Stimulated activated CD4-positive, alpha-beta T cell treated with anti-CD3 and anti-CD28 coated beads, TNF-alpha, amount 100 ng/mL, for 48 hours (primary cell): ENCODE results near the gene TLX2.
"Not testable (repeated sequence)": the region's sequence is repeated elsewhere in the genome, so short reads cannot be mapped to it uniquely, and the experiment has no call there.

Experiments used
- DNase-seq, 3 donors: peaks; one replicate each; pipeline ENCODE4 v3.0.0-alpha.2; 2020; ENCODE audit warnings: low read depth in 3 of 3

TLX2 gene

DNA sequence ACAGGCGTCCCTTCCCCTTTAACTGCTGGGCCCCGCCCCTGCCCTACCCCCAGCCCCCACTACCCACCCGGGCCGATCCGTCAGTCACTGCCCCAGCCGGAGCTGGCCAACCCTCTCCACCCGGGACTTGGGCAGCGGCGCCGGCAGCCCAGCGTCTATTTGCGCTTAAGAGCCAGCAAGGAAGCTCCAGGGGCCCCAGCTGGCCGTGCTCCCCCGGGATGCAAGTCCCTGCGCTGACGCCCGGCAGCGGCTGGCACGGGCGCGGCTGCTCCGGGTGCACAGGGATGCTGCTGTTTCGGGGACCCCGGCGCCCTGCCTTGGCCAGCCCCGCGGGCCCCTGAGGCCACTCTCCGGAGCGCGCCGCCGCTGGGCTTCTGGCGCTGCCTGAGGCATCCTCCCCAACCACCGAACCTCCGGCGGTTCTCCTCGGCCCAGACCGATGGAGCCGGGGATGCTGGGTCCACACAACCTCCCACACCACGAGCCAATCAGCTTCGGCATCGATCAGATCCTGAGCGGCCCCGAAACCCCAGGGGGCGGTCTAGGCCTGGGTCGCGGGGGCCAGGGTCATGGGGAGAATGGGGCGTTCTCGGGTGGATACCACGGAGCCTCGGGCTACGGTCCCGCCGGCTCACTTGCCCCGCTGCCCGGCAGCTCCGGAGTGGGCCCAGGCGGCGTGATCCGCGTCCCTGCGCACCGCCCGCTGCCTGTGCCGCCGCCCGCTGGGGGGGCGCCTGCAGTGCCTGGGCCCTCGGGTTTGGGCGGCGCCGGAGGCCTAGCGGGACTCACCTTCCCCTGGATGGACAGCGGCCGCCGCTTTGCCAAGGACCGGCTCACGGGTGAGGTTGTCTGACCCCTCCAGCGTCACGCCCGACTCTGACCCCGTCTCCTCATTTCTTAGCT, at the start of gene TLX2:
Gene TLX2 (plus strand): TSS at position 83 of the 903 bp plus-strand sequence. CDS start 357 bp downstream, at position 440.
- no peak for DNase-seq

DNA sequence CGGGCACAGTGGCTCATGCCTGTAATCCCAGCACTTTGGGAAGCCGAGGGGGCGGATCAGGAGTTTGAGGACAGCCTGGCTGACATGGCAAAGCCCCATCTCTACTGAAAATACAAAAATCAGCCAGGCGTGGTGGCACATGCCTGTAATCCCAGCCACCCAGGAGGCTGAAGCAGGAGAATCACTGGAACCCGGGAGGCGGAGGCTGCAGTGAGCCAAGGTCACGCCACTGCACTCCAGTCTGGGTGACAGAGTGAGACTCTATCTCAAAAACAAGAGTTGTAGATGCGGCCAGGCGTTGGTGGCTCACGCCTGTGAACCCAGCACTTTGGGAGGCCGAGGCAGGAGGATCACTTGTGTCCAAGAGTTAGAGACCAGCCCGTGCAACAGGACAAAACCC, 43.5 kb upstream of the TLX2 start:
- not testable (repeated sequence) for DNase-seq

DNA sequence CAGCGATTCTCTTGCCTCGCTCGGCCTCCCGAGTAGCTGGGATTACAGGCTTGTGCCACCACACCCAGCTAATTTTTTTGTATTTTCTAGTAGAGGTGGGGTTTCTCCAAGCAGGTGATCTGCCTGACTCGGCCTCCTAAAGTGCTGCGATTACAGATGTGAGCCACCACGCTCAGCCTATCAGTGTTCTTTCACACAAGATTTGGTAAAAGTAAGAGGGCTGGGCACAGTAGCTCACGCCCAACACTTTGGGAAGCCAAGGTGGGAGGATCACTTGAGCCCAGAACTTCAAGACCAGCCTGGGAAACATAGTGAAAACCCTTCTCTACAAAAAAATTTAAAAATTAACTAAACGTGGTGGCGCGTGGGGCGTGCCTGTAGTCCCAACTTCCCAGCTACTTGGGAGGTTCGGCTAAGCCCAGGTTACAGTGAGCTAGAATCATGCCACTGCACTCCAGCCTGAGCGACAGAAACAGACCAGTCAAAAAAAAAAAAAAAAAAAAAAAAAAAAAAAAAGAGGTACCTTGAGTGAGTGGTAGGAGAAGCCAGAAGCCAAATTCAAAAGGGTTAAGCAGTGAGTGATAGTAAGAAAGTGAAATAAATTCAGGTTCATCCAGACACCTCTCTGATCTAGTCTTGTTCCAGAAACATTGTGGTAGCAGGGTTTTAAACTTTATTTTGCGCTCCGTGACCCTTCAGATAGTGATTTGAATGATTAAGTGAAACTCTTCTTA, 42.8 kb upstream of the TLX2 start:
- no peak for DNase-seq

DNA sequence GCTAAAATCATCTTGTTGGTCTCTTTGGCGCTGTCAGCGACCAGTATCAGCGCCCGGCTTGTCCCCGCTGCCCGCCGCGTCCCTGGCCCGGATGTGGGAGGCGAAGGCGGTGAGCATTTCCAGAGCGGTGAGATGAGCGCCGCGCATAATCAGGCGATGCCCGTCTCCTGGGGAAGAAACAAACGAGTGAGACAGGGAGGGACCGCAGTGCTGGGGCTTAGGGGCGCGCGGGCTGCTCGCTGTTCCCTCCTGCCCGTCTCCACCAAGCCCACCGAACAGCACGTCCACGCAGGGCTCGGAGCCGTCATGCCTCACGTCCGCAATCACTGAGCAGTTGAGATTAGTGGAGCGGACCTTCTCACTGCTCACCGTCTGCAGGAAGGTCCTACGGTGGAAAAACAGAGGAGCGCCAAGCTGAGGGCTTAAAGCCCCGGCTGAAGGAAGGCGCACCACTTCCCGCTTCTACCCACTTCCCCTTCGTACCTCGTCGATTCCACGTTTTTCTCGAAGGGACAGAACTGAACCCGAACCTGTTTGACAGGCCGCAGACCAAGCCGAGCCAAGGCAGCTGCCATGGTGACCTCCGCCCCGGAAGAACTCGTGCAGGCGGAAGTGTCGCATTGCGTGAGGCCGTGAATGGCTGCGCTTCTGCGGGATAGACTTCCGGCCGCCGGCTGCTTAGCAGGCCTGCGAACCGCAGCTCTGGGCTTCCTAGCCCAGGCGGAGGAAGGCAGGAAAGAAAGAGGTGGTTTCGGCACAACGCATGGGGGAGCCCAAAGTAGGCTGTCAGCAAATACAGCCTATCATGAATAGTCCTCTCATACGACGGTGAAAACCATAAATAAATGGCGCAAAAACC, 41.9 kb upstream of the TLX2 start, which contains the start of gene MRPL53:
Gene MRPL53 (minus strand): TSS at position 595 of the 859 bp plus-strand sequence. CDS start 20 bp downstream, at position 575.
- DNase-seq, result peak; percentile 90 to 95 (median 94)

DNA sequence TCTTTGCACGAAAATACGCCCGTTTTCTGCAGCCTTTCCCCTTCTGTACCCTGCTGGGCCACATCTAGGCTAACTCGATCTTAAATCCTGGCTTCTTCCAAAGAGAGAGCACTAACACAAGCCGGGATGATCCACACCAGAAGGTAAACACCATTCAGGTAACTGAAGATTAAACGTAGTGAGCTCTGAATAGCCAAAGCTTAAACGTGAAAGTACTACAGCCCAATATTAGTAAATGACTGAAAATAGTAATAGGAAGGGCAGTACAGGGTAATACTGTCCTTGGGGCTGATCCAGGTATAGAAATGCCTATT, 41.3 kb upstream of the TLX2 start:
- no peak for DNase-seq

DNA sequence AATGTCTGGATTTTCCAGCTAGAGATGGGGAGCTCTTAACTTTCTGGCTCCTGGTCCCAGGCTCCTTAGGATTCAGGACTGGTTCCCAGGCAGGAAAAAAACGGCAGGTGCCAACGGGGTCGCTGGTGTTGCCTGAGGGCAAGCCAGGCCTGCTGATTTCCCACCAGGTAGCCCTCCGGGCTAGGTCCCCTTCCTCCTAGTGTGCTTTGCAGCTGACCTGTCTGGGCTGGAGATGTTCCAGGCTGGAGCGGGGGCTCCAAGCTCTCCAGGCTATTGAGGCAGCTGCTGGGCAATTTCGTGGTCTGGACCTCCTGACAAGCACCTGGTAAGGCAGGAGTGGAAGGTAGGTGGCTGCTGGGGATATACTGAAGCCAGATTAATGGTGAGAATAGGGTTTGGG, 39.8 kb upstream of the TLX2 start:
- no peak for DNase-seq

DNA sequence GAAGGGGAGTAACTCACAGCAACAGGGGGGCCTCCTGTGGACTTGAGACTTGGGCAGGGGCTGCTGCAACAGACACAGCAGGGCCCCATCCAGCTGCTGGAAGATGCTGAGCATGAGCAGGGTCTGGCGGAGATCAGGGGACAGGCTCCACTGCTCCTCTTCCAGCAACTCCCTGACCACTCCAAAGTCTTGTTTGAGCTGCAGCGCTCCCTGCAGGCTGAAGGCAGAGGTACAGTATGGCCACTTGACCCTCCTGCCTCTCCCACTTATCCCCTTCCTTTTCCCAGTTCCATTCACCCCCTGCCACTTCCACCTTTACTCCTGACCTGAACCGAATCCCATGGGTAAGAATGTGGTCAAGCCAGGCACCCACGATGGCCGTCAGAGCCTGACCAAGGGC, 39.4 kb upstream of the TLX2 start:
- DNase-seq, result no peak

DNA sequence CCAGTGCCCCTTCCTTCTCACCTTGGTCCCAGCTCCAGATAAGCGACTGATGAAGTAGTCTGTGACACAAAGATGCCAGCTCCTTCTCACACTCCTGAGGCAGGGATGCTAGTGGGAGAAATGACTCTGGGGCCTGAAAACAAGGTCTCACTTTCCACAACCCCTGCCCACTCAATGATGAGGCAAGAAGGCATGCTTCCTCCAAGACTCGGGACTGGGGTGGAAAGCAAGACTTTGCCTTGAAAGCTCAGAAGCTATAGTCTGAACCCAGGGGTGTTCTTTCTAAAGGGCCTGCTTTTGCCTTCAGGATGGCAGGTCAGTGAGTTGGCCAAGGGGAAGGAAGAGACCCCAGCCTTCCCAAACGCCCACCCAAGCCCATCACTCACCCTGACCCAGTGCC, 32.8 kb upstream of the TLX2 start:
- DNase-seq, result no peak

DNA sequence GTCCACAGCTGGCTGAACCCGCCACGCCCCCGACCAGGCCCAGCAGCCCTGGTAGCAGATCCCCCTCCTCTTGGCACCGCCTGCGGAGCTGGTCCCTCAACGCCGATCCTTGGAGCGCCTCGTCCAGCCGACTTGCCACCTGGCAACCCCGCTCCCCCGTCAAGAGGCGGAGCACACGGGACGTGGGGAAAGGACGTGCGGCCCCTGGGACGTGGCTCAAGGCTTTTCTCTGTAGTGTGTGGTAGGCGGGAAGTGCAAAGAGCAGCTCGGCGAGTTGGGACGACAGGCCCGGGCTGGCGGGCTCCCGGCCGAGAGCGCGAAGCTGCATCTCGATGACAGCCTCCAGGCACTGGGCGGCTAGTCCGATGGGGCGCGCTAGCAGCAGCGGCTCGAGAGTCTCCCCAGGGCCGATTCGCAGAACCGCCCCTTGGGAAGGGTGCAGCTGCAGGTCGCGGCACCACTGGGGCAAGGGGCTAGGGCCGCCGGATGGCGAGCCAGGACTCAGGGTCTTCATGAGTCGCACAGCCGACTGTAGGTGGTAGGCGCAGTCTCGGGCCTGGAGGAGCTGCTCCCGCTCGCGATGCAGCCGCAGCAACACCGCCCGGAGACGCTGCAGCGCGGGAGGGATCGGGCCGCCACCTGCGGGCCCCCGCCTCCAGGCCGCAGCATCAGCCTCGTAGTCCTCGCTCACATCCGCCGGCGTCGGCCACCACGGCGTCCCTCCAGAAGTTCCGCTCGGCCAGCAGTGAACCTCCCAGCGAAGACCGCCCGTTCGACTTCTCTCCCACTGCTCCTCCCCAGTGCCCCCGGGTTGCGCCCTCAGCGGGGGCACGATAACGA, 32.1 kb upstream of the TLX2 start:
- no peak for DNase-seq

DNA sequence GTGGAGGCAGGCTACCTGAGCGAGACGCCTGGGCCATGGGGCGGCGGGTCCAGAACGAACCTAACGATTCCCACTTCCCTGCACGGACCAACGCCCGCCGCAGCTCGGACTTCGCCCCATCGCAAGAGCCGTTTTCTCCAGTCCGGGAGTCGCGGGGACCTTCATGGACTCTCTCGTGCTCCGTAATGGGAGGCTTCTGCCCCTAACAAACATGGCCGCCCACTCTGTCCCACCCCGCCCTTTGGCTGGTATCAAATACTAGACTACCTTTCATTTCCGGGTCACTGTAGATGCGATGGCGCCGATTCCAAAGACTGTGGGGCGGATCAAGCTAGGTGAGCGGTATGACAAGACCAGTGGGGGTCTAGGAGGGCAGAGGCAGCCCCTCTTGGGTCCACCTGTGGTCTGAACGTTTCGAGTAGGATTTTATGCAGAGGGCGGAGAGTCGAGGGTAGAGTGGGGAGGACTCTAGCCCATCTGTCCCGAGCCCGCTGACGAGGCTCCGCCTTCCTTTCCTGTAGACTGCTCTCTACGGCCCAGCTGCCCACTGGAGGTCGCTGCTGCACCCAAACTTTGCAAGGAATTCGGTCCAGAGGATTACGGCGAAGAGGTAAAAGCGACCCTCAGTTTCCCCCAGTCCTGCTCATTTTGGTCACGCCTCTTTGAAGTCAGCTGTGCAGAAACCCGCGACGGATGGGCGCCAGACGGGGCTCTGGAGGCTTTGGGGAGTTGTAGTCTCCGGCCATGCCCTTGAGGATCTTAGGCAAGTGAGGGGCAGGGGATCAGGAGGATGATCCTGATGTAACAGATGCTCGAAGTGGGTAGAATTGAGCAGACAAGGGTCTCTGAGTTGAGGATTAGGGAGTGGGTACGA, 31.2 kb upstream of the TLX2 start, which contains the start of the genes CCDC142 and TTC31:
Gene CCDC142 (minus strand): TSS at position 198 of the 874 bp plus-strand sequence. CDS start 161 bp downstream, at position 37.
Gene TTC31 (plus strand): TSS at position 281 of the 874 bp plus-strand sequence. CDS start 15 bp downstream, at position 296.
- peak; percentile 86 to 89 (median 88) for DNase-seq

DNA sequence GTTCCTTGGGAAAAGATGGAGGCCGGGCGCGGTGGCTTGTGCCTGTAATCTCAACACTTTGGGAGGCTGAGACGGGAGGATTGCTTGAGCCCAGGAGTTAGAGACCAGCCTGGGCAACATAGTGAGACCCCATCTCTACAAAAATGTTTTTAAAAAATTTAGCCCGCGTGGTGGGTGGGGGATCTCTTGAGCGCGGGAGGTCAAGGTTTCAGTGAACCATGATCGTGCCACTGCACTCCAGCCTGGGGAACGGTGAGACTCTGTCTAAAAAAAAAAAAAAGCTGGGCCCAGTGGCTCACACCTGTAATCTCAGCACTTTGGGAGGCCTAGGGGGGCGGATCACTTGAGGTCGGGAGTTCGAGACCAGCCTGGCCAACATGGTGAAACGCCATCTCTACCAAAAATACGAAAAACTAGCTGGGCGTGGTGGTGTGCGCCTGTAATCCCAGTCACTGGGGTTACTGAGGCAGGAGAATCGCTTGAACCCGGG, 30.5 kb upstream of the TLX2 start:
- not testable (repeated sequence) for DNase-seq

DNA sequence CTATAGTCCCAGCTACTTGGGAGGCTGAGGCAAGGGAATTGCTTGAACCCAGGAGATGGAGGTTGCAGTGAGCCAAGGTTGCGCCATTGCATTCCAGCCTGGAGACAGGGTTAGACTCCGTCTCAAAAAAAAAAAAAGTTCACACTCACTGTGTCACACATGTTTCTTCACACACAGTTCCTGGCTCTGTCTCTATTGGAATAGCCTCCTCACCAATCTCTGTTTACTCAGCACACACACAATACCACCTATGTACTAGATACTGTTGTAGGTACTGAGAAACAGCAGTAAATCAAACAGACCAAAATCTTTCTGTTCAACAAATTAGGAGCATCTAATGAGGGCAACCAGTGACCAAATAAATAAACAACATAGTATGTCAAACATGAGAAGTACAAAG, 28.1 kb upstream of the TLX2 start:
- DNase-seq, result no peak

DNA sequence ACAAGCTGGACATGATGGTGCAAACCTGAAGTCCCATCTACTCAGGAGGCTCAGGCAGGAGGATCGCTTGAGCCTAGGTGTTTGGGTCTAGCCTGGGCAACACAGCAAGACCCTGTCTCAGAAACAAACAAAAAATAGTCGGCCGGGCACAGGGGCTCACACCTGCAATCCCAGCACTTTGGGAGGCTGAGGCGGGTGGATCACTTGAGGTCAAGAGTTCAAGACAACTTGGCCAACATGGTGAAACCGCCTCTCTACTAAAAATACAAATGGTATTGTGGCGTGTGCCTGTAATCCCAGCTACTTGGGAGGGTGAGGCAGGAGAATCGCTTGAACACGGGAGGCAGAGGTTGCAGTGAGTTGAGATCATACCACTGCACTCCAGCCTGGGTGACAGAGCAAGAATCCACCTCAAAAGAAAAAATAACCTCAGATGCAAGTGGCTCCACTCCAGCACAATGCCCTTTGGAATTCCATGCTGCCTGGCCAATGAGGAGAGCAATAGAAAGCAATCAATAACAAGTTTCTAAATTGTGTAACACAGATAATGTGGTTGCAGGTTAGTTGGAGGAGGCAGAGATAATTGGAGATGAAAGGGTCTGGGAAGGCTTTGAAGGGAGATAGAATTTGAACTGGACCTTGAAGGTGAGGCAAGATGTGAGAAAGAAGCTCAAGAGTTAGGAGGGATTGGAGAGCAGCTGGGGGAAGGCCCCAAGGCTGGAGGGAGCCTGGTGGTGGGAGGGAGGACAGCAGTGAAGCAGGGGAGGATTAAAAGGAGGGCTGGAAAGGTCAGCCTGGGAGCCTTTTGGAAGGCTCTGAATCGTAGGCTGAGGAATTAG, 25.4 kb upstream of the TLX2 start:
- DNase-seq, result no peak

DNA sequence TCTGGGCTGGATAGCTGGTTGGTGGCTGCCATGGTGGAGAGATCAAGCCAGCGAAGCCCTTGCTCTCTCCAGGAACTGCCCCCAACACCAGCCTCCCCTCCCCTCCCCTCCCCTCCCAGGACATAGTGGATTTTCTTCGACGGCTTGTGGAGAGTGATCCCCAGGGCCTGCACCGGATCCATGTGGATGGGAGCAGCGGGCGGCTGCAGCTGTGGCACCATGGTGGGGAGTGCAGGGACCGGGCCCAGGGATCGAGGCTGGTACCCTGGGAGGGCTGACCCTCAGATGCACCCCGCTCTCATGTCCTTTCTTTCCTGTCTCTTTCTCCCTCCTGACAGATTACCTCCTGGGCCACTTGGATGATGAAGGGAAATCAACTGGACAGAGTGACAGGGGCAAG, 24.3 kb upstream of the TLX2 start:
- no peak for DNase-seq

DNA sequence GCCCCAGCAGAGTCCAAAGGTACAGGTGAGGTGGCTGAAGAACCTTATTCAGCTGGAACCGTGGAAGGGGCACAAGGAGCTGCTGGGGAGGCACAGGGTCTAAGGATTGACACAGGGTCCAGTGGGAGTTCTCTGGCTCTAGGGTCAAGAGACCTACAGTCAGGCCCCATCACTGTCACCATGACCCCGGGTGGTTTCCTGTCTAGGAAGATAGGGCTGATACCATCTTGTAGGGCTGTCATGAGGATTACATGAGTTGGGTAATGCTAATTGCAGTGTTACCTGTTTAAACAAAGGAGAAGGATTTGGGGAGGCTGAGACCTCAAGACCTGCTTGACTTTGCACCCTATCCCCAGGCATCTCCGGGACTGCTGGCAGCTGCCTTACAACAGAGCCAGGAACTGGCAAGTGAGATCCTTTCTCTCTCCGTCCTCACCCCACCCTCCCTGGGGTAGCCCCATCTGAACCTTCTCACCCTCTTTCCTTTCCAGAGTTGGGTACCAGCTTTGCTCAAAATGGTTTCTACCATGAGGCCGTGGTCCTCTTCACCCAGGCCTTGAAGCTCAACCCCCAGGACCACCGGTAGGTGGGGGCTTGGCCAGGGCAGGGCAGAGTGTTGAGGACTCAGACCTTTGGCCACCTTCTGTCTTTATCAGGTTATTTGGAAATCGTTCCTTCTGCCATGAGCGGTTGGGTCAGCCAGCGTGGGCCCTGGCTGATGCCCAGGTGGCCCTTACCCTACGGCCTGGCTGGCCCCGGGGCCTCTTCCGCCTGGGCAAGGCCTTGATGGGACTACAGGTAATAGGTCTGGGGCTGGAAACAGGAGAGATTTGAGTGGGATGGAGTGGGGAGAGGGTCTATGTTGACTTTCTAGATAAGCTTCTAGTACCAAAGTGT, 22.4 kb upstream of the TLX2 start:
- no peak for DNase-seq

DNA sequence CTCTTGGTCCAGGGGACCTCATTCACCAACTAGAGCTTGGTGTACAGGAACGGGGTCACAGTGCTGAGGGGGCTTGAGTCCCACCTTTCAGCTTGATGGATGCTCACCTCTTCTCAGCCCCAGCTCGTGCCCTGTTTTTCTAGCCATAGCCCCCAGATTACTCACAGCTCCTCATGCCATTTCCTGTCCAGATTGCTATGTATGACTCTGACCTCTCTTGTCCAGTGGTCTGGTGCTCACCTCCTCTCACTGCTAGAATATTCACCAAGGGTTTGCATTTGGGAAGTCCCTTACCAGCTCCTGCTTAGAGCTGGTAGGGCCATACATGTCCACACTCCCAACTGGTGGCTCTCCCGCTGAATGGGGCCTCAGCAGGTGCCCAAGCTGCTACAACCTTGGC, 20.7 kb upstream of the TLX2 start:
- no peak for DNase-seq

DNA sequence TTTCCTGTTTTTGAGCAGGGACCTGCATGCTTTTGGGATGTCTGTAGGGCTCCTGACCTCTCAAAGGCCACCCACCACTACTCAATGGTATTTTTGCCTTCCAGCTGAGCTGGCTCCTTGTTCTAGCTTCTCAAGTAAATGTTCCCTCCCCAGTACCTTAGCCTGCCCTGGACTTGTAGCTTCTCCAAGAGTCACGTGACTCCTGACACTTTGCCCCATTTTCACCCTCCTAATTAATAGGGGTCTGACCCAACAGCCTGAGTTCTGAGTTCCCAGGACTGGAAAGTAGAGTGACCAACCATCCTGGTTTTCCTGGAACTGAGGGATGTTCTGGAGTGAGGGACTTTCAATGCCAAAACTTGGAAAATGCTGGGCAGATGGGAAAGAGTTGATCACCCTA, 18.8 kb upstream of the TLX2 start:
- no peak for DNase-seq
